ENCODE results near the gene CAMK2N2. TPM values are rescaled to one million over a fixed set of nuclear protein-coding genes. Genes with fewer than 3 reads are reported as not detected.

Gene CAMK2N2
- 4.5 TPM for total RNA-seq

DNA sequence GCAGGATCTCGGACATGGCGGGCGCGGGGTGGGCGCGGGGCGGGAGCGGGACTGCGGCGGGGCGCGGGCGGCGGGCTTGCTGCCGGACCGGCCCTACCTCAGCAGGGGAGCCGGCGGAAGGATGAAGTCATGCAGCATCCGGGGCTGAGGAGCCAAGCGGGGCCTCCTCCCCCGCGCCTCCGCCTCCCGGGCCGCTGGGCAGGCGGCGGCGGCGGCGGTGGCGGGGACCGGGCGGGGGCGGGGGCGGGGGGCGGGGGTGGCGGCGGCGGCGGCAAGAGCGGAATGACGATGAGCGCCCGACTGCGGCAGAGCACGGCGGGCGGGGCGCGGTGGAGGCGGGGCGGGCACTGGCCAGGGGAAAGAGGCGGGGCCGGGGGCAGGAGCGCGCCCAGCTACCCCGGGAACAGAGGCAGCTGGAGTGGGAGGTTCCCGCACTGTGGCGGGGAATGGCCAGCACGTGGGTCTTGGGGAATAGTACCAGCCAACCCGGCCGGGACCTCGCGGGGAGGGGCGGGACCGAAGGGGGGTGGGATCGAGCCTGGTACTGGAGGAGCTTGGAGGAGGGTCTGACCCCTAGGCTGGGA, at the start of gene CAMK2N2:
TSS of gene CAMK2N2 (minus strand) at position 284 of the 584 bp plus-strand sequence. CDS start at position 16, 268 bp downstream.
- FAIRE-seq (no peak), DNase-seq (ENCODE audit: low spot score in 2 of 2) (peak; percentile 86 to 88)

DNA sequence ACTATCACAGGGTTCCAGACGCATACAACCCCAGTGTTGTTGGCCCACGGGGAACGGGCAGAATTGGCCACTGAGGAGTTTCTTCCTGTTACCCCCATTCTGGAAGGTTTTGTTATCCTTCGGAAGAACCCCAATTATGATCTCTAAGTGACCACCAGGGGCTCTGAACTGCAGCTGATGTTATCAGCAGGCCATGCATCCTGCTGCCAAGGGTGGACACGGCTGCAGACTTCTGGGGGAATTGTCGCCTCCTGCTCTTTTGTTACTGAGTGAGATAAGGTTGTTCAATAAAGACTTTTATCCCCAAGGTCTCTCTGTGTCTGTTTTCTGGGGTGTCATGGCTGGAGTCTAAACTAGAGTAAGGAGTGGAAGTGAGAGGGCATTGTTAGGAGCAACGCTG, 47.4 kb upstream of the CAMK2N2 start:
- DNase-seq (ENCODE audit: low spot score in 2 of 2) (no peak), FAIRE-seq (no peak)

DNA sequence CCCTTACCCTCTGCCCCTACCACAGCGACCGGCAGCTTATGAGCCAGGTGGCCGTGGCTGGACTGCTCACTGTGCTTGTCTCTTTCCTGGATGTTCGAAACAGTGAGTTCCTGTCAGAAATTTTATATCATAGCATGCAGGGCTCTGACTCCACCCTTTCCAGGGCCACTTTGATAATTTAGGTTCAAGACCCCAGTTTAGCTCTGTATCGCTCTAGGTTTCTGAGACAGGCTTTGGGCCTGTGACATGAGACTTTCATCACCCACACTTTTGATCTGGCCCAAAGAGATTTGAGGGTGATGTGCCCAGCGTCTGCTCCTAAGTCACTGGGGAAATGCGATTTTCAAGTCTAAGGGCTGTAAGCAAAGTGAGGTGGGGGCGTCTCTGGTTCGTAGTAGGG, 46.6 kb upstream of the CAMK2N2 start:
- DNase-seq (ENCODE audit: low spot score in 2 of 2) (no peak), FAIRE-seq (no peak)

DNA sequence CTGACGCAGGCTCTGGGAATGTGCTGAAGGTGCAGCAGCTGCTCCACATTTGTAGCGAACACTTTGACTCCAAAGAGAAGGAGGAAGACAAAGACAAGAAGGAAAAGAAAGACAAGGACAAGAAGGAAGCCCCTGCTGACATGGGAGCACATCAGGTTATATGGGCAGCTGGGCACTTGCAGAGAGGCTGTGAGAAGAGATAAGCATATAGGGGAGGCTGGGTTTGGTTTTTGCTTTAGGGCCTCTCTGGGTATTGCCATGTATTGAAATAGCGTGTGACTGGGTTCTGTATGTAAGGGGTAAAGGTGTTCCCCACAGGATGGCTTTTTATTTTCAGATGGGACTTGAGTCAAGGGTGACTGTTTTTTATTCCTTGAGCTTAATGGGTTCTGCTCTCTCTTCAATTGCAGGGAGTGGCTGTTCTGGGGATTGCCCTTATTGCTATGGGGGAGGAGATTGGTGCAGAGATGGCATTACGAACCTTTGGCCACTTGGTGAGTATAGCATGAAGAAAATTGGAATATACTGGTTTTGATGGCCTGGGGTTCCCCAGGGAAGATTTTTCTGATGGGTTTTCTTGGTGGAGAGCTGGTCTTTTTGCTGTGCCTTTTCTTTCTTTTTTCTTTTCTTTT, 45.1 kb upstream of the CAMK2N2 start:
- FAIRE-seq: no peak
- DNase-seq (ENCODE audit: low spot score in 2 of 2): no peak

DNA sequence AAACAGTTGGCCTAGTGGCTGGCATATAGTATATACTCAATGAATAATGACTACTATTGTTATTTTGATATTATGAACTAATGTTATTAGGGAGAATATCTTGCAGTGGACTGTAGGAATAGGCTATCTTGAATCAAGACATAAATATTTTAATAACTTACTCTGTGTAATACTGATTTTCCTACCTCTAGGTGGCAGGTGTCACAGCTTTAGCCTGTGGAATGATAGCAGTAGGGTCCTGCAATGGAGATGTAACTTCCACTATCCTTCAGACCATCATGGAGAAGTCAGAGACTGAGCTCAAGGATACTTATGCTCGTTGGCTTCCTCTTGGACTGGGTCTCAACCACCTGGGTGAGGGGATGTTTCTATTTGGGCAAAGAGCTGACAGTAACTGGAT, 44.2 kb upstream of the CAMK2N2 start:
- no peak for FAIRE-seq
- DNase-seq (ENCODE audit: low spot score in 2 of 2): no peak

DNA sequence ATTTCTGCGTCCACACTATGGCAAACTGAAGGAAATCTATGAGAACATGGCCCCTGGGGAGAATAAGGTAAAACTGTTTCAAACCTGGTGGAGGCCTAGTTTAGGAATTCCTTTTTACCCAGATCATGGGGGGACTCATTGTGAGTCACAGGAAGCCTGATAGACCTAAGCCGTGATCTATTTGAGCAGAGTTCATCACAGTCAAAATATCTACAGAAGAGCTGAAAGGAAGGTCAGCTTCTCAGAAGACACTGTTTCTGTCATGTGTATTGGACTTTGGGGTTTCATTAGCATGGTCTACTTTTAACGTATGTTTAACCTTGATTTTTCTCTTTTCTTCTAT, 39.0 kb upstream of the CAMK2N2 start:
- DNase-seq (ENCODE audit: low spot score in 2 of 2): no peak

DNA sequence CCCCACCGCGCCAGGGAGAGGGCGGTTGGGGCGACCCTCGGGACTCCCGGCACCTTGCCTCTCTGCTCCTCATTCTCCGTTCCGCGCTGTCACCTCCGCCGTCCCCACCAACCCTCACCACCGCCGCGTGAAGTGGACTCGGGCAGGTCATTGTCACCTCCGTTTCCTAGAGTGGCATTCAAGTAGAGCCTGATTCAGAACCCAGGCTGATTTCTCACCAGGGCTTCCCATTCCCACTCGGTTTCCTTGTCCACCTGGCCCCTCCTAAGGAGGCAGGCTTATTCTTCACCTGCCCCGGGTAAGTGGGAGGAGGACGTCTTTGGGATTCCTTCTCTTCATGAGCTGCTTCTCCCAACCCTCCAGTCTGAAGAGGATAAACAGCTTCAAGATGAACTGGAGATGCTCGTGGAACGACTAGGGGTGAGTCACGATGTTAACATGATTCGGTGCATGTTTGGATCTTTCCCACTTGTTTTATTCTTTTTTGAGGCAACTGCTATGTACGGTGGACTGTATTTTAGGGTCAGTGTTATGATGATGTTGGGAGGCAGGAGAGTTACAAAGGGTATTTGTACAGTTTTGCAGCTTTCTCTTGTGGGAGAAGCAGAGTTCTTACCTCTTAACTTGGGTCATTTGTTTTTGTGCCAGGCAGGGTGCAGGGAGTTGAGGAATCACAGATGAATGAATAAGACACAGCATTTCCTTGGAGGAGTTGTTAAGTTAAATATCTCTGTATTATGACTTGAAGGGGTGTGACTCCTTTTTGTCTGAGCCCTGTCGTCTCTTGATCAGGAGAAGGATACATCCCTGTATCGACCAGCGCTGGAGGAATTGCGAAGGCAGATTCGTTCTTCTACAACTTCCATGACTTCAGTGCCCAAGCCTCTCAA, 38.4 kb upstream of the CAMK2N2 start:
- FAIRE-seq (no peak), DNase-seq (ENCODE audit: low spot score in 2 of 2) (no peak)

More for the DNA sequence above, 39.0 kb upstream of the CAMK2N2 start:
- no peak for FAIRE-seq

DNA sequence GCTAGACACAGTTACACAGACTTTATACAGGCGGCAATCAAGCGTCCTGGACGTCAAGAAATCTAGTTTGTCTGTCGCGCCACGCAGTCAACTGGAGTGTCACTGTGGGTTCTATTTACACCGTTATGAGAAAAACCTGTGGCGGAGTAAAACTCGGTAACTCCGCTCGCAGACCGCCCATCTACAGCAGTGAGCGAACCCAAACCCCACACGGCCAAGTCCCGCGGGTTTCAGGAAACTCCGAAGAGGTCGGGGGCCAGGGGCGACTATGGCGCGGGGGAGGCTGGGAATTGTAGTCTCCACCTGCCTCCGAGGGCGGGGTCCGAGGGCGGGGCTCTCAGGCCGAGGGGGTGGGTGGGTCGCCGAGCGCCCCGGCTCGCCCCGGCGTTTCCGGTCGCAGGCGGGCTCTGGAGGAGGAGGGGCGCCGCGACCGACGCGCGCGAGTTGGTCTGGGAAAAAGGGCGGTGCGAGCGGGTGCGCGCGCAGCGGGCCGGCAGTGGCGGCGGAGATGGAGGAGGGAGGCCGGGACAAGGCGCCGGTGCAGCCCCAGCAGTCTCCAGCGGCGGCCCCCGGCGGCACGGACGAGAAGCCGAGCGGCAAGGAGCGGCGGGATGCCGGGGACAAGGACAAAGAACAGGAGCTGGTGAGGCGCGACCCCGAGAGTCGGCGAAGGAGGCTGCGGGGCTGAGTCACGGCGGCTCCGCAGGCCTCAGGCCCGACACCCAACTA, 37.6 kb upstream of the CAMK2N2 start, which contains the start of gene PSMD2:
TSS of gene PSMD2 (plus strand) at position 483 of the 729 bp plus-strand sequence. CDS start at position 509, 26 bp downstream.
- DNase-seq (ENCODE audit: low spot score in 2 of 2) (peak; percentile 97 to 99), FAIRE-seq (no peak)

DNA sequence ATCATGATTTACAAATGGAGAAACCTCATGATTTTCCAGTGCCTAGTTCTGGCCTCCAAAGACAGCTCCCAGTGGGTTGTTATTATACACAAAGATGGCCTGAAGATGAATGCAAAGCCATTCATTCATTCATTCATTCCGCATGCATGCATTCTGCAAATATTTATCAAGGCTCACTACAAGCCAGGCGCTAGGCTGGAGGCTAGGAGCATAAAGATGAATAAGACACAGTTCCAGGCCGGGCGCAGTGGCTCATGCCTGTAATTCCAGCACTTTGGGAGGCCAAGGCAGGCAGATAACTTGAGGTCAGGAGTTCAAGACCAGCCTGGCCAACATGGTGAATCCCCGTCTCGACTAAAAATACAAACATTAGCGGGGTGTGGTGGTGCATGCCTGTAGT, 35.3 kb upstream of the CAMK2N2 start:
- DNase-seq (ENCODE audit: low spot score in 2 of 2) (no peak), FAIRE-seq (no peak)

DNA sequence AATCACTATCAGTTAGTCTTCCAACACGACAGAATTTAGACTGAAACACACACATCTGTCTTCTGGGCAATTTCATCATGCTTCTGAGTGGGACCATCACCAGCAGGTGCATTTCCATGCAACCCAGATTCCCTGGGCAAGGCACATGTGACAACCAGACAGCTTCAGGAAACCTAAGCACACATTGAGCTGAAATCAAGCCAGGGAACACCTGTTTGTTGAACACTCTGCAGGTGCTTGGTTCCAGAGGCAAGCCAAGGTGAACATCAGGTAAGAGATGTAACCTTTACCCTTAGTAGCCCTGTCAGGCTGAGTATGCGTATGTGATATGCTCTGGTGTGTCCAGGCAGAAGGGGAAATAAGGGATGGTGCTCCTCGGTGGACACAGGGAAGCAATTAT, 34.4 kb upstream of the CAMK2N2 start:
- DNase-seq (ENCODE audit: low spot score in 2 of 2): no peak
- FAIRE-seq: no peak

DNA sequence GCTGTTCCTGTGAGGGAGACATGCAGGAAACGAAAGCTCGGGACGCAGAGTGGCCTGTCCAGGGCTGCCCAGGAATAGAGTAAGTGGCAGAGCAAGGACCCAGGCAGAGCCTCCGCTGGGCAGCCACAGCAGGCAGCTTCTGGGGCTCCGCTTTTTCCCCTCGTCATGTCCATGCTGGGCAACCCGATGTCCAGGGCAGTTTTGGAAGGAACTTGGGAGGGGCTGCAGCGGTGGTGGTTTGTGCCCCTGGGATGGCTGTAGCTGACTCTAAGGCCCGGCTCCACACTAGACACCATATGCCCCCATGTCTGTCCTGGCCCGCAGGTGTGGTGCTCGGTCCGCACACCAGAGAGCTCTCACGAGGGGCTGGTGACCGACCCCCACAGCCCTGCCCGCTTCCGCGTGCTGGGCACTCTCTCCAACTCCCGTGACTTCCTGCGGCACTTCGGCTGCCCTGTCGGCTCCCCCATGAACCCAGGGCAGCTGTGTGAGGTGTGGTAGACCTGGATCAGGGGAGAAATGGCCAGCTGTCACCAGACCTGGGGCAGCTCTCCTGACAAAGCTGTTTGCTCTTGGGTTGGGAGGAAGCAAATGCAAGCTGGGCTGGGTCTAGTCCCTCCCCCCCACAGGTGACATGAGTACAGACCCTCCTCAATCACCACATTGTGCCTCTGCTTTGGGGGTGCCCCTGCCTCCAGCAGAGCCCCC, 30.5 kb upstream of the CAMK2N2 start:
- DNase-seq (ENCODE audit: low spot score in 2 of 2): no peak
- FAIRE-seq: no peak

DNA sequence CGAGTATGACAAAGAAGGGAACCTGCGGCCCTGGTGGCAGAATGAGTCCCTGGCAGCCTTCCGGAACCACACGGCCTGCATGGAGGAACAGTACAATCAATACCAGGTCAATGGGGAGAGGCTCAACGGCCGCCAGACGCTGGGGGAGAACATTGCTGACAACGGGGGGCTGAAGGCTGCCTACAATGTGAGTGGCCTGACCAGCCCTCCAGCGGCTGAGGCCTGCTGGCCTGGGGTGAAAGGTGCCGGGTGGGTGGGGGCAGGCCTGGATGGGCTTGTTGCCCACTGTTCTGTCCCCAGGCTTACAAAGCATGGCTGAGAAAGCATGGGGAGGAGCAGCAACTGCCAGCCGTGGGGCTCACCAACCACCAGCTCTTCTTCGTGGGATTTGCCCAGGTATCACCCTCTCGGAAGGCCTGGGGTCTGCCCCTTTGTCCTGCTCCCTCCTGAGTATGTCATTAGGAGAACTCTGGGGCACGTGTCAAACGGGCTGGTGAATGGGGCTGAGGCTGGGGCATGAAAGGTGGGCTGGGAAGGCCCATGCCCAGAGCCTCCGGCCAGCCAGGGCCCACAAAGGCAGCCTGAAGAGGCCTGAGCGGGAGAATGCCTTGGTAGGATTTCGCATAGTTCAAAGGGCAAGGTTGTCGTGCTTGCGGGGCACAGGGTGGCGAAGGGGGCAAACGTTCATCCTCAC, 29.8 kb upstream of the CAMK2N2 start:
- FAIRE-seq: no peak
- DNase-seq (ENCODE audit: low spot score in 2 of 2): no peak

DNA sequence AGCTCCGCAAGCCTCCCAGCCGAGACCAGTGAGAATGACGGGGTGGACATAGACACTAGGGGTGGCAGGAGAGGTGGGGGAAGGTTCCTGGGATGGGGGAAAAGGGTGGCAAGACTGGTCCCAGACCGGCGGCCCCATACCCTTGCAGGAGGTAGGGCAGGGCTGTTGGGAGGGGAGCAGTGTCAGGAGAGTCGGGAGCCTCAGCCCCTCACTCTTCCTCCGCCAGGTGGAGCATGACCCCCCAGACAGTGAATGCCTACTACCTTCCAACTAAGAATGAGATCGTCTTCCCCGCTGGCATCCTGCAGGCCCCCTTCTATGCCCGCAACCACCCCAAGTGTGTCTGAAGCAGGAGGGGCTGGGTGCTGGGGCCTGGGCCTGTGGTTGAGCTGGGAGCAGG, 29.0 kb upstream of the CAMK2N2 start:
- DNase-seq (ENCODE audit: low spot score in 2 of 2) (no peak), FAIRE-seq (no peak)

DNA sequence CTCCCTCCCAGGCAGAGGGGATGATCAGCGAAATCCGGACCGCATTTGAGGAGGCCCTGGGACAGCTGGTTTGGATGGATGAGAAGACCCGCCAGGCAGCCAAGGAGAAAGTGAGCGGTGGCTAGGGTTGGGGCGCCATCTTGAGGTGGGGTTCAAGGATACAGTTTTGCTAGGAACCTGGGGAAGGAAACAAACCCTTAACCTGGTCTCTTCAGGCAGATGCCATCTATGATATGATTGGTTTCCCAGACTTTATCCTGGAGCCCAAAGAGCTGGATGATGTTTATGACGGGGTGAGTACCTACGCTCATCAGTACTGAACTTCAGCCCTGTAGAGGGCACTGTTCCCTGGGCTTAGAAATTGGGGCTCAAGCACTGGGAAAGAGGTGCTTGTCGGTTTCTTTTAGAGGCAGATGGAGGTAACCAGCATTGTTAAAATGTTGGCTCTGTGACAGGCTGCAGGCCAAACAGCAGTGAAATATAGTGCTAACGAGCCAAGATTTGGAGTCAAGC, 28.1 kb upstream of the CAMK2N2 start:
- peak; percentile 50 to 63 for DNase-seq (ENCODE audit: low spot score in 2 of 2)
- FAIRE-seq: no peak

DNA sequence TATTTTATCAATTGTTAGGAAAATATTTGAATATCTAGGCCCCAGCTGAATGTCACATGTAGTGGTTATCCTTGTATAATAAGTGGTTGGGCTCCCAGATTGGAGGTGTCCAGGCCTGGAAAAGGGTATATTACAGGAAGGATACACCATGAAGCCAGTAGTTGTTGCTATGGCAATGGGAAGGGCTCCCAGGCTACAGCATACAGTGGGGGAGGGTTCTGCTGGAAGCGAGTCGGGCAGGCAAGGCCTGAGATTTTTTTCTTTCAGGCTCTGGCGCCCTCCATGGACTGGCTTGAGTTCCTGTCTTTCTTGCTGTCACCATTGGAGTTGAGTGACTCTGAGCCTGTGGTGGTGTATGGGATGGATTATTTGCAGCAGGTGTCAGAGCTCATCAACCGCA, 23.3 kb upstream of the CAMK2N2 start:
- FAIRE-seq: no peak

DNA sequence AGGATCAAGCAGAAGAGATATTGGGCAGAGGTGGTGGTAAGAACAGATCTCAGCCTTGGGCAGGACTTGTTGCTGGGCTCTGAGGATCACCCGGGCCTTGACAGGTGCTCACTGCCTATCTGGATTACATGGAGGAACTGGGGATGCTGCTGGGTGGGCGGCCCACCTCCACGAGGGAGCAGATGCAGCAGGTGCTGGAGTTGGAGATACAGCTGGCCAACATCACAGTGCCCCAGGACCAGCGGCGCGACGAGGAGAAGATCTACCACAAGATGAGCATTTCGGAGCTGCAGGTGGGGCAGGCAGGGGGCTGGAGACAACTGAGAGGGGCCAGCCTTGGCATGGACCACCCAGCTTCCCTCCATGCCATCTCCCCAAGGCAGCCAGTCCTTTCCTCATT, 22.3 kb upstream of the CAMK2N2 start:
- DNase-seq (ENCODE audit: low spot score in 2 of 2) (no peak), FAIRE-seq (no peak)

More for the DNA sequence above, 23.3 kb upstream of the CAMK2N2 start:
- DNase-seq (ENCODE audit: low spot score in 2 of 2): peak; percentile 66 to 82

DNA sequence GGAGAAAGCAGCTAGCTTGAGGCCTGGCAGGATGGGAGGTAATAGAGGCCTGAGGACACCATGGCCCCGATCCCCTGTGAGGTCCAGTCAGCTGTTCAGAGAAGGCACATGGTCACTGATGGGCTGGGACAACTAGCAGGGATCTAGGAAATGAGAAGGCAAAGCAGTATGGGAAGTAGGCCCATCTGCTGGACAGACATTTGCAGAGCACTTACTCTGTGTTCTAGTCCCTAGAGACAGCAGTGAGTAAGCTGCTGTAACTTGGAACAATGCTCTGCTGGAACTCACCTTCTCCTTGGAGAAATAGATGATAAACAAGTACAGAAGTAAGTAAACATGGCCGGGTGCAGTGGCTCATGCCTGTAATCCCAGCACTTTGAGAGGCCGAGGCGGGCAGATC, 21.6 kb upstream of the CAMK2N2 start:
- FAIRE-seq (no peak), DNase-seq (ENCODE audit: low spot score in 2 of 2) (no peak)

DNA sequence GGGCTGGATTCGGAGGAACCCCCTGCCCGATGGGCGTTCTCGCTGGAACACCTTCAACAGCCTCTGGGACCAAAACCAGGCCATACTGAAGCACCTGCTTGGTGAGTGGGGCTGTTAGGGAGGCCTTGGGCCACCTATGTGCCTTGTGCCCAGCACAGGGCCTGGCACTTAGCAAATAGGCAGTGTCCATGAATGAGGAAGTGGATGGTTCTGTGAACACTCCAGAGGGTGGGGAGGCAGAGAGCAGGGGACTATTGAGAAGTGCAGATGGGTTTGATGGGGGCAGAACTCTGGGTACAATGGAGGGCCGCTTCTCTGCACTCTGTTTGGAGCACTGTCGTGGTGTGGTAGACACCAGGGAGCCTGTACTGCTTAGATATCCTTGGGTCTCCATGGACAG, 16.0 kb upstream of the CAMK2N2 start:
- FAIRE-seq: no peak

More for the DNA sequence above, 16.0 kb upstream of the CAMK2N2 start:
- DNase-seq (ENCODE audit: low spot score in 2 of 2): no peak

All from frontal cortex (tissue), 4 donors.